CD4-positive, CD25-positive, alpha-beta regulatory T cell (primary cell): ENCODE data around the gene PHEX. TPM values are rescaled to one million over a fixed set of nuclear protein-coding genes. Genes with fewer than 3 reads are reported as not detected.

Experiments used
- ATAC-seq, 2 donors: fragments of 150-1000 bp; cut with Tn5 transposase; one replicate each; pipeline ENCODE4 v1.10.0; 2021; ENCODE audit warnings: low read depth in 2 of 2, moderate number of reproducible peaks in 2 of 2, moderate library complexity in 1 of 2
- DNase-seq, 3 donors: peaks; one replicate each; pipeline versions ENCODE4 v3.0.0 to v3.0.0-alpha.2; 2012 to 2022; ENCODE audit warnings: mixed read lengths in 1 of 3
- H3K27ac ChIP-seq: one replicate; pipeline ENCODE4 v1.7.0; 2013; ENCODE audit warnings: mild to moderate bottlenecking, low read length; ENCODE audit not compliant: insufficient read depth, poor library complexity, severe bottlenecking
- H3K27me3 ChIP-seq: one replicate; pipeline ENCODE4 v1.7.0; 2013; ENCODE audit warnings: low read length; ENCODE audit not compliant: control insufficient read depth, insufficient read depth
- H3K36me3 ChIP-seq: one replicate; pipeline ENCODE4 v1.7.0; 2013; ENCODE audit warnings: mild to moderate bottlenecking, low read length, moderate library complexity; ENCODE audit not compliant: control insufficient read depth, insufficient read depth
- H3K4me1 ChIP-seq: 2 replicates; pipeline ENCODE4 v1.7.0; 2013; ENCODE audit warnings: mild to moderate bottlenecking, low read length; ENCODE audit not compliant: insufficient read depth, control insufficient read depth, poor library complexity, severe bottlenecking
- H3K4me3 ChIP-seq: one replicate; pipeline ENCODE4 v1.7.0; 2013; ENCODE audit warnings: low read depth, mild to moderate bottlenecking, low read length, moderate library complexity
- H3K9me3 ChIP-seq, 2 experiments: 1 replicate in 1 of 2; 2 replicates in 1 of 2; pipeline ENCODE4 v1.7.0; 2013; ENCODE audit warnings: low read length in 2 of 2, mild to moderate bottlenecking in 1 of 2, moderate library complexity in 1 of 2; ENCODE audit not compliant: control insufficient read depth in 2 of 2
- H3K27ac Mint-ChIP-seq, 3 donors: one replicate each; pipeline ENCODE4 v1.8.0; 2020 to 2022; ENCODE audit warnings: mild to moderate bottlenecking in 3 of 3, mixed read lengths in 3 of 3, moderate library complexity in 2 of 3
- H3K27me3 Mint-ChIP-seq: one replicate; pipeline ENCODE4 v1.8.0; 2022; ENCODE audit warnings: mild to moderate bottlenecking, mixed read lengths
- H3K36me3 Mint-ChIP-seq: one replicate; pipeline ENCODE4 v1.8.0; 2020; ENCODE audit warnings: mixed read lengths
- H3K4me1 Mint-ChIP-seq, 4 donors: one replicate each; pipeline ENCODE4 v1.8.0; 2020 to 2022; ENCODE audit warnings: mixed read lengths in 4 of 4, mild to moderate bottlenecking in 1 of 4
- H3K4me3 Mint-ChIP-seq, 4 donors: one replicate each; pipeline ENCODE4 v1.8.0; 2020 to 2022; ENCODE audit warnings: mild to moderate bottlenecking in 4 of 4, mixed read lengths in 4 of 4, moderate library complexity in 3 of 4
- H3K9me3 Mint-ChIP-seq, 7 donors: one replicate each; pipeline ENCODE4 v1.8.0; 2020 to 2022; ENCODE audit warnings: mixed read lengths in 7 of 7, mild to moderate bottlenecking in 3 of 7, moderate library complexity in 2 of 7
- polyA plus RNA-seq, 4 donors: library from polyadenylated mRNA; unstranded; fragments of 300-500 nt; fragmentation: Illumina TruSeq; gene quantifications; one replicate each; pipeline ENCODE4 v1.2.3, GENCODE V29; 2021
- total RNA-seq: library from RNA; stranded (reverse); gene quantifications from one replicate; pipeline ENCODE4 v1.2.3, GENCODE V29; 2022

PHEX gene
- total and polyA plus RNA-seq, 5 donors from 2014 or later, result 0.10 to 1.0 (median 0.46) TPM; not detected in 1

DNA sequence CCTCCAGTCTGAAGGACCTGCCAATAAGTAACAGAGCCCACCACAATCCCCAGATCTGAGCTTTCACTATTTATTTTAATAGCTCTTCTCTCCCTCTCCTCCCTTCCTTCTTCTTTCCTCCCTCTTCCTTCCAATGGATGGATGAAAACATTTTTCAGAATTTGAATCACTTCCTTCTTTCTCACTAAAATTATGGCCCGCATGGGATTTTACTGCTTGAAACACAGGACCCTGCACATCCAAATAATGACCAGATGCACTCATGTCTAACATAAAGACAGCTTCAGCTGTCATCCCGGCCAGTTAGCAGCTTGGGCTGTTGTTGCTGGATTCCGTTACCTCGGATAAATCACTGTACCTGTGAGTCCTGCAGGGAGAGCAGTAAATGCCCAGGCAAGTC, 5.4 kb upstream of the PHEX start:
- no peaks in the 10 kb centered on the region for H3K27me3 Mint-ChIP-seq
- Histone ChIP-seq H3K4me1 (no peaks in the 10 kb centered on the region), H3K27ac (no peak overlapping the region), H3K27me3 (no peaks in the 10 kb centered on the region), H3K36me3 (no peaks in the 10 kb centered on the region), H3K9me3 (no peaks in the 10 kb centered on the region), H3K4me3 (no peak overlapping the region)
- H3K36me3 Mint-ChIP-seq, result no peaks in the 10 kb centered on the region
- DNase-seq (no peak), ATAC-seq (no peak)
- no peak overlapping the region for H3K27ac Mint-ChIP-seq
- peaks cover 0 to 2% (median 0%) of the 10 kb centered on the region in 4 donors for H3K4me1 Mint-ChIP-seq
- peaks cover 0 to 2% (median 0%) of the 10 kb centered on the region in 7 donors for H3K9me3 Mint-ChIP-seq
- no peak overlapping the region for H3K4me3 Mint-ChIP-seq

DNA sequence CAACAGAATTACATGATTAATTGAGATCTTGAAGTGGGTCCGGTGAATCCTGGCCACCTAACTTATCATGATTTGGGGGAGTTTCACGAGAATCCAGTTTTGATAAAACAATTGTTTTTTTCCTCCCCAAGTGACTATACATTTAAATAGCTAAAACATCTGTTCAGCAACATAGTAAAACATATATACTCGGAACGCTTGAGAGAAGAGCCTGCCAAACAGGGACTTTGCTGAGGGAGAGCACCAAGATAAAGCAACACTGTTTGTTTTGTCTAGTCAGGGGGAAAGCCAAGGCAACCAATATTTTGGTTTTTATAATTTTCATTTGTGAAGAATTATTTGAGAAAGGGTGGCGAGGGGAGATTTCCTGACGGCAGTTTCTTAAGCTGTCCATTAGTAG, 381 bp downstream of the PHEX start:
- Histone ChIP-seq H3K4me3 (no peak overlapping the region), H3K4me1 (no peaks in the 10 kb centered on the region), H3K36me3 (no peaks in the 10 kb centered on the region), H3K27me3 (no peaks in the 10 kb centered on the region), H3K9me3 (no peaks in the 10 kb centered on the region), H3K27ac (no peak overlapping the region)
- Mint-ChIP-seq H3K4me3 (peak overlapping the region in 1 of 4 donors; percentile 17), H3K36me3 (no peaks in the 10 kb centered on the region), H3K9me3 (peaks cover 0 to under 1% (median 0%) of the 10 kb centered on the region in 7 donors), H3K27me3 (no peaks in the 10 kb centered on the region), H3K27ac (peak overlapping the region in 1 of 3 donors; percentile 4), H3K4me1 (peaks cover 0 to 1% (median 0%) of the 10 kb centered on the region in 4 donors)
- DNase-seq, result no peak
- no peak for ATAC-seq

DNA sequence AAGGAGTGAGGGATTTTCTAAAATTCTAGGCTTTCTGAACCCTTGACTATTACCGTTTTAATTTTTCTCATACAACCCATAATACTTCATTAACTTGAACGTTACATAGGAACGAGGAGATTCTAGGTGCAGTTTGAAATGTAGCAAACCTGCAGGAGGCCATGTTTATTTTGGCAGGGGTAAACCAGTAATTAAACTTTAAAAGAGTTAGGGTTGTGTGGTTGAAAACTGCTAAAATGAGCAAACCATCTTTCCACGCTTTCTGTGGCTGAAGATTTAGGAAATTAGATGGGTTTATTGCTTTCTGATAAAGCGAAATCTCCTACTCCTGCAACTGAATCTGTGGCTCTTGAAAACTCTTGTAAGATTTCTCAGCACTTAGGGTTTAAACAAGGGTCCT, 1.7 kb downstream of the PHEX start:
- Histone ChIP-seq H3K4me3 (no peak overlapping the region), H3K27ac (no peak overlapping the region), H3K36me3 (no peaks in the 10 kb centered on the region), H3K4me1 (no peaks in the 10 kb centered on the region), H3K9me3 (no peaks in the 10 kb centered on the region), H3K27me3 (no peaks in the 10 kb centered on the region)
- H3K27ac Mint-ChIP-seq, result no peak overlapping the region
- H3K9me3 Mint-ChIP-seq, result no peaks in the 10 kb centered on the region
- DNase-seq, result no peak
- no peaks in the 10 kb centered on the region for H3K27me3 Mint-ChIP-seq
- H3K4me1 Mint-ChIP-seq, result no peaks in the 10 kb centered on the region
- H3K36me3 Mint-ChIP-seq, result no peaks in the 10 kb centered on the region
- no peak for ATAC-seq
- no peak overlapping the region for H3K4me3 Mint-ChIP-seq

DNA sequence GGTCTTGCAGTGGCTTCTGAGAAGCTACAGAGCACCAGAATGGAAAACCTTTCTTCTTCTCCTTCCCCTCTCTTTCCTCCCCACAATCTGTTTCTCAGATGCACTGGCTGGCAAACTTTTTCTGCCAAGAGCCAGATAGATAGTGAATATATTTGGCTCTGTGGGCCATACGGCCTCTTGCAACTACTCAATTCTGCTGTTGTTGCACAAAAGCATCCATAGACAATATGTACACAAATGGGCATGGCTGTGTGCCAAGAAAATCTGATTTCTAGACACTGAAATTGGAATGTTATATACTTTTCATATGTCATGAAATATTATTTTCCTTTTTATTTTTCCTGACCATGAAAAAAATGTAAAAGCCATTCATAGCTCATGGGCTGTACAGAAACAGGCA, 3.1 kb downstream of the PHEX start:
- no peaks in the 10 kb centered on the region for H3K27me3 Mint-ChIP-seq
- no peaks in the 10 kb centered on the region for H3K4me1 Mint-ChIP-seq
- Histone ChIP-seq H3K27ac (no peak overlapping the region), H3K36me3 (no peaks in the 10 kb centered on the region), H3K9me3 (no peaks in the 10 kb centered on the region), H3K27me3 (no peaks in the 10 kb centered on the region), H3K4me1 (no peaks in the 10 kb centered on the region), H3K4me3 (no peak overlapping the region)
- no peak overlapping the region for H3K4me3 Mint-ChIP-seq
- DNase-seq, result no peak
- no peaks in the 10 kb centered on the region for H3K36me3 Mint-ChIP-seq
- H3K27ac Mint-ChIP-seq, result no peak overlapping the region
- no peaks in the 10 kb centered on the region for H3K9me3 Mint-ChIP-seq
- ATAC-seq, result no peak

DNA sequence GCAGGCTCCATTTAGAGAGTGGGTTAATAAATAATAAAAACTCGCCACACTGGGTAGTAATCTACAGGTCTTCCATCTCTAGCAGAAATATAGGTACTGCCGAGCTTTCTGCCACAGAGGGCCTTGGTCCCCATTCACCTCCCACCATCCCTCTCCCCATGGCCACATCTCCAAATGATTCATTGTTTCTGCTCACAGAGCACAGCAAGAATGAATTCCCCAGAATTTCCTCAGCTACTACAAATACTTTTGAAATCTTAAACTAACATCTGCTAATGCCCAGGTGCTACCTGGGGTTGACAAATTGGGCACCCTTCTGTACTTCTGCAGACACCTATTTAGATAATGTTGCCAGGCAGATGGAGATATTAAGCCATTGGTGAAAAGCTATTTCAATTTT, 5.1 kb downstream of the PHEX start:
- ATAC-seq, result no peak
- H3K4me3 Mint-ChIP-seq, result no peak overlapping the region

DNA sequence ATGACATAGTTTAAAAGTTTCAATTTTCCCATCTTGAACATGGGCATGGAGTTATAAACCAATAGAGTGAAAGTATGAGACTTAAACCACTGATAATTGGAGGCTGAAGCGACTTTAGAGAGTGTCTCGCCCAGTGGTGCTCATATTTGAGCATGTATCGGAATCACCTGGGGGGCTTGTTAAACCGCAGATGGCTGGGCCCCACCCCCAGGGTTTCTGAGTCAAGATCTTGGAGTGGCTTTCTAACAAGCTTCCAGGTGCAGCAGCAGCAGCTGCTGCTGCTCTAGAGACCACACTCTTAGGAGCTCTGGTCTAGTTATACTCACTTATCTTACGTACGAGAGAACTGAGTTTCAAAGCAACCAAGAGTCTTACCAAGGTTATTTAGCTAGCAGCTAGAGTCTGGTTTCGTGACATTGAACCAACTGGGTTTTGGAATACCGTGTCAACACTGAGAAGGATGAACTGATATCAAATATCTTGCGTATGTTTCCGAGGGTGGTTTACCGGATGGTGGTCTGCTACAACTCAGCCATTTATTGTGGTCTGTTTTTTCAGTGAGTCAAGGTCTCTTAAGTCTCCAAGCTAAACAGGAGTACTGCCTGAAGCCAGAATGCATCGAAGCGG, 5.9 kb downstream of the PHEX start:
- Histone ChIP-seq H3K27me3 (no peaks in the 10 kb centered on the region), H3K27ac (no peak overlapping the region), H3K36me3 (no peaks in the 10 kb centered on the region), H3K4me1 (no peaks in the 10 kb centered on the region), H3K4me3 (no peak overlapping the region), H3K9me3 (no peaks in the 10 kb centered on the region)
- no peak for ATAC-seq
- no peaks in the 10 kb centered on the region for H3K27me3 Mint-ChIP-seq
- H3K4me1 Mint-ChIP-seq, result no peaks in the 10 kb centered on the region
- no peaks in the 10 kb centered on the region for H3K9me3 Mint-ChIP-seq
- H3K27ac Mint-ChIP-seq, result no peak overlapping the region
- H3K4me3 Mint-ChIP-seq, result no peak overlapping the region
- H3K36me3 Mint-ChIP-seq, result no peaks in the 10 kb centered on the region
- no peak for DNase-seq

More for the DNA sequence above, 5.1 kb downstream of the PHEX start:
- H3K4me1 ChIP-seq, result no peaks in the 10 kb centered on the region
- no peaks in the 10 kb centered on the region for H3K36me3 ChIP-seq
- H3K27ac ChIP-seq, result no peak overlapping the region
- Mint-ChIP-seq H3K9me3 (no peaks in the 10 kb centered on the region), H3K4me1 (no peaks in the 10 kb centered on the region), H3K27ac (no peak overlapping the region), H3K27me3 (no peaks in the 10 kb centered on the region), H3K36me3 (no peaks in the 10 kb centered on the region)
- no peaks in the 10 kb centered on the region for H3K9me3 ChIP-seq
- H3K27me3 ChIP-seq, result no peaks in the 10 kb centered on the region
- no peak for DNase-seq
- no peak overlapping the region for H3K4me3 ChIP-seq

DNA sequence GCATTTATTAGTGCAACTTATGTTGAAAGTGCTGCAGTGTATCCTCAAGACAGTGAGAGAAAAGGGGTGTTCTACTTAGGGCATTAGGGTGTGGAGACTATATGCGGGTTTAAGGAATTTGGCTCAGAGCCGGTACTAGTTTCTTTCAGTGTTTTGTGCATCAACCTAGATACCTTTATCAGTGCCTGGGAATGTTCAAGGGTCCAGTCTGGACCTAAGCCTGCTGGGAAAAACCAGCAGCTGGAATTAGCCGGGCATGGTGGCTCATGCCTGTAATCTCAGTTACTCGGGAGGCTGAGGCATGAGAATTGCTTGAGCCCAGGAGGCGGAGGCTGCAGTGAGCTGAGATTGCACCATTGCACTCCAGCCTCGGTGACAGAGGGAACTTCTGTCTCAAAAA, 7.4 kb downstream of the PHEX start:
- H3K27me3 Mint-ChIP-seq, result no peaks in the 10 kb centered on the region
- H3K27me3 ChIP-seq, result no peaks in the 10 kb centered on the region
- H3K4me1 ChIP-seq, result no peaks in the 10 kb centered on the region
- H3K9me3 ChIP-seq, result no peaks in the 10 kb centered on the region
- no peaks in the 10 kb centered on the region for H3K36me3 ChIP-seq
- DNase-seq (no peak), ATAC-seq (no peak)
- H3K4me3 Mint-ChIP-seq, result no peak overlapping the region
- H3K9me3 Mint-ChIP-seq, result no peaks in the 10 kb centered on the region
- H3K4me3 ChIP-seq, result no peak overlapping the region
- no peaks in the 10 kb centered on the region for H3K36me3 Mint-ChIP-seq
- H3K4me1 Mint-ChIP-seq, result no peaks in the 10 kb centered on the region
- no peak overlapping the region for H3K27ac ChIP-seq
- no peak overlapping the region for H3K27ac Mint-ChIP-seq

DNA sequence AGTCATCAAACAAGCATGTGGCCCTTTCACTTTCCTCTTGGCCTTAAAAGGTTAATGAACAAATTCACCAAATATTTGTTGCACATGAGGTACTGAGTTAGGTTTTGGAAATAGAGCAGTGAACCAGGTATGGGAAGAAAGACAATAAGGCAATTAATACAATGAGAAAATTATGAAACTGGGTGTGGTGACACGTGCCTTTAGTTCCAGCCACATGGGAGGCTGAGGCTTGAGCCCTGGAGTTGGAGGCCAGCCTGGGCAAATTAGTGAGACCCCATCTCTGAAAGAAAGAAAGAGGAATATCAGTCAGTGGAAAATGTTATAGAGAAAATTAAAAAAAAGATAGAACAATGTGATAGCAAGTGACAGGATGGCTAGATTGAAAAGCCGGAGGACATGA, 8.1 kb downstream of the PHEX start:
- no peaks in the 10 kb centered on the region for H3K4me1 Mint-ChIP-seq
- Histone ChIP-seq H3K4me1 (no peaks in the 10 kb centered on the region), H3K36me3 (no peaks in the 10 kb centered on the region), H3K4me3 (no peak overlapping the region), H3K9me3 (no peaks in the 10 kb centered on the region), H3K27me3 (no peaks in the 10 kb centered on the region), H3K27ac (no peak overlapping the region)
- no peak overlapping the region for H3K4me3 Mint-ChIP-seq
- no peaks in the 10 kb centered on the region for H3K9me3 Mint-ChIP-seq
- DNase-seq (no peak), ATAC-seq (no peak)
- H3K27ac Mint-ChIP-seq, result no peak overlapping the region
- H3K36me3 Mint-ChIP-seq, result no peaks in the 10 kb centered on the region
- no peaks in the 10 kb centered on the region for H3K27me3 Mint-ChIP-seq
